ENCODE results near the gene EEA1.
A peak's percentile ranks its signal among the peaks of the same experiment; 100 is the strongest.
"Not testable (repeated sequence)": the region's sequence is repeated elsewhere in the genome, so short reads cannot be mapped to it uniquely, and the experiment has no call there.

The EEA1 gene

GRCh38 chr12:92794356-92794755 is 134.7 kb downstream of the EEA1 start:
- not testable (repeated sequence) for DNase-seq

DNA sequence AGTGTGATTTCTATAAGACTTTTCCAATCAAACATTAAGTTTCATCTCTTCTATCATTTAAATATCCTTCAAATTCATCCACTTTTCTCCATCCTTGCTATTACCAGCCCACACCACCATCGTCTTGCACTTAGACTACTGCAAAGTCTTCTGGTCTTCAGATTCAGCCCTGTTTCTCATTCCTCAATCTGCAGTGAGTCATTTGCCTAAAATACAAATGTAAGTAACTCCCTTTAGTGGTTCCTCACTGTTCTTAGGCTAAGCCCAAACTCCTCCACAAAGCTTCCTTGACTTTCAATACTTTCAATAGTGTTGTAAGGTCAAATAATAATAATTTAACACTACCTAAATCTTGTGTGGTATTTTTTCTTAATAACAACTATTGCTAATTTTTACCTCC is 143.1 kb downstream of the EEA1 start:
- peak; percentile 40 for DNase-seq

- no peak for DNase-seq
Observed at GRCh38 chr12:92785563-92785950, 143.5 kb downstream of the EEA1 start.

DNA sequence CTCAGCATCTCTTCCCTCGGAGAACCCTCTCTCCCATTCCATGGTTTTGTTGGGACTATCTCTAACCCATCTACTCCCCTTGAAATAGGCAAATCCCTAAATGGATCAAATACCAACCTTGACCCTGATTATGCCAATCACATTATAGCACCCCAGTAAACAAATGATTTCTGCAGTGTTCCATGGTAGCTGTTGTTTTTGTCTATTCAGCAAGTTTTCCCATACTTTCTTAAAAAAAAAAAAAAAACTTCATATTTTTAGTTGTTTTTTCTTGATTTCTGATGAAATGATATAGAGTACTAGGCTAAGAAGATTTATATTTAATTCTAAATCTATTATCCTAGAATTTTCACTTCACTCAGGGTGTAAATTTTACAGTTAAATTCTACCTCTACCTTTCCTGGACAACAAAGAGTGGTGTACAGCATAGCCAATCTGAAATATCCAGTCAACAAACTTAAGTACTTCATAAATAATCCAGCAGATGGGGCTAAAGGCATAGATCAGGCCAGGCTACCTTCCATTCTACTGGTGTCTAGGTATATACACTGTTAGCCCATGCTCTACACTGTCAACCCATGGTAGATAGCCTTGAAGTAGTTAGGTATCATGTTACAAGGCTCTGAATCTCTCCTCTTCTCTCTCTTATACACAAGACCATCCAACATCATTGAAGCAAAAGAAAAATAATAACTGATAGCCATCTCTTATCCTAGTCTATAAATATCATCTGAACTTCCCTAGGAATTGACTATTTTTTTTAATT is 144.1 kb downstream of the EEA1 start:
- peak; percentile 72 for DNase-seq

- peak; percentile 22 for DNase-seq
Observed at GRCh38 chr12:92784356-92784755, 144.7 kb downstream of the EEA1 start.

DNA sequence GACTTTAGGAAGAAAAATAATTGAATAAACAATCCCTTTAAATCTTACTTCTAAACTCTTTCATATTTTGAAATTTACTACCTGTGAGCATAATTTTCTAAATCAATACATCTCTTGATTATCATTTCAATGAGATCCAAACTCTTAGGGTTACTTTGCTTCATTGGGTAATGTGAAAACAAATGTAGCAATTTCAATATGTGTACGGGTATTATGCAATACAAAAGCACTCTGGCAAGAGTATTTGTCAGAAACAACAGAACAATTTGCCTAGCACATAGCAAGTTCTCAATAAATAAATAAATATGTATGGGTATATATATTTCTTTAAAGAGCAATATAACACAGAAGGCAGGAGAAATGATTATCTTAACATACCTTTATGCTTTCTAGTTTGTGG is 149.2 kb downstream of the EEA1 start:
- DNase-seq: no peak

GRCh38 chr12:92778525-92778924 is 150.6 kb downstream of the EEA1 start:
- DNase-seq: no peak

DNA sequence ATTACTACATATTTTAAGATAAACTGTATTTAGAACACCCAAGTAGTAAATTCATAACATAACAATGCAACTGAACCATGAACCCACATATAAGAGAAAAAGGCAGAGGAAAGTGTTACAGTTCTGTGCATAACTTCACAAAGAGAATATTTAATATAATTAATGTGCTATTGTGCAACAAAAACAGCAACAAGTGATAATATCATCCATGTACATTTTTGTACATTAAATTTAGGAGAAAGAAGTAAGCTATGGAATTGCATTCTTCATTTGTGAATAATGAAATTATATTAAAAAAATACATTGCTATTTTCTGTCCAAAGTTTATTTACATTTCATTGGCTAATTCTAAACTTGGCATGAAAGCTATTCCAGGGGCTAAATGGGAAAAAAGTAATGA is 153.7 kb downstream of the EEA1 start:
- DNase-seq: no peak

DNA sequence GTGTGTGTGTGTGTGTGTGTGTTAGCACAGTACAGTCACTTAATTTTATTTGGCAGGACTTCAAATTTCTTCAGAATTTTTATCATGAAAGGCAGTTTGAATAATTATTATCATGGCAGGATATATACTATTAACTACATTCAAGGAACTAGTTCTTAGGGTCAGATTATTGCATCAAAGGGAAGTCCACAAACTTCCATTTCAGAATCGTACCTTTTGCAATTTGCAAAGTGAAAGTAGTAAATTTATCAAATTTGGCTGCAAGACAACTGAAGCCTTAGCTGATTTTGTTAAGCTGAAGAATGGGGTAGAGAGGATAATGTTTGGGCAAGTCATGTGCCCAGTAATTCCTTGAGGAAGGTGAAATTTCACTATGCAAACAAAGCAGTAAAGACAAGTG is 158.1 kb downstream of the EEA1 start:
- DNase-seq: no peak

GRCh38 chr12:92769124-92769901 is 159.8 kb downstream of the EEA1 start:
- no peak for DNase-seq

DNA sequence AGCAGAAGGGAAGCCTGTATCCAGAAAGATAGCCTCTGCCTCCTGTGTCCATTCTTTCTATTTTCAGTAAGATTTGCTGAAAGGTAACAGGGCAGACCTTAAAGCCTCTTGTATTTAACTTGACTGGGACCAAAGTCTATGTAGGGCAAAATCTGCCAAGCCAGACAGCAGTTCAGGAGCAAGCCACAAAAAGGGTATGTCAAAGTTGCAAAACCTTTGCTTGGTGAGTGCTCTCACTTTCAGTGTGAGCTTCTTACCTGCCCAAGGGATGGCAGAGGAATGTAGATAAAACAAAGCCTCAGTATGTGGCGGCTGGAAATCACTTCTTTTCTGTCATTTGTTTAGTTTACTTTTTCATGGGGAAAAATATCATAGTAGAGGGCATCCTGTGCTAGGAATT is 163.2 kb downstream of the EEA1 start:
- no peak for DNase-seq

- peak; percentile 32 for DNase-seq
Observed at GRCh38 chr12:92764831-92765230, 164.3 kb downstream of the EEA1 start.

GRCh38 chr12:92762773-92763172 is 166.3 kb downstream of the EEA1 start:
- no peak for DNase-seq

DNA sequence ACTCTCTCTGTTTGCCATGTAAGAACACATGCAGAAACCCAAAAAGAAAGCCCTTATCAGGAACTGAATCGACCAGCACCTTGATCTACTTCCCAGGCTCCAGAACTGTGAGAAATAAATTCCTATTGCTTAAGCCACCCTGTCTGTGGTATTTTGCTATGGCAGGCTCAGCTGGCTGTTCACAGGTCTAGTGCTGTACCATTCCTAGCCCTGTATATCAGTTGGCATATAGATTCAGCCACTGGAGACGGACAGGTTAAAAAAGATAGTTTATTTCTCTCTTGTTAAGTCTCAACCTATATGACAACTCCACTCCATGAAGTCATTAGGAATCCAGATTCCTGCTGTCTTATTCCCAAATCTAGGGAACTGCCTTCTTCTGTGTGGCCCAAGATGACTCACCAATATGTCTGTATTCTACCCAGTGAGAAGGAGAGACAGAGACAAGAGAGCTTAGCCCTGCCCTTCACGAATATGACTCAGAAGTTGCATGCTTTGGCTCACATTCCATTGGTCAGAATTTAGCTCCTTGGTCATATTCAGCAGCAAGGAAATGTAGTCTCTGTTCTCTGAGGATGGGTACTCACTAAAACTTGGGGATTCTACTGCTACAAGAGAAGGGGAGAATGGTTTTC is 169.3 kb downstream of the EEA1 start:
- peak; percentile 96 for DNase-seq

- DNase-seq: no peak
Observed at GRCh38 chr12:92757597-92758121, 171.4 kb downstream of the EEA1 start.

GRCh38 chr12:92756898-92757596 is 172.0 kb downstream of the EEA1 start:
- no peak for DNase-seq

GRCh38 chr12:92753976-92754885 is 174.9 kb downstream of the EEA1 start:
- no peak for DNase-seq

- not testable (repeated sequence) for DNase-seq
Observed at GRCh38 chr12:92749691-92750090, 179.4 kb downstream of the EEA1 start.

DNA sequence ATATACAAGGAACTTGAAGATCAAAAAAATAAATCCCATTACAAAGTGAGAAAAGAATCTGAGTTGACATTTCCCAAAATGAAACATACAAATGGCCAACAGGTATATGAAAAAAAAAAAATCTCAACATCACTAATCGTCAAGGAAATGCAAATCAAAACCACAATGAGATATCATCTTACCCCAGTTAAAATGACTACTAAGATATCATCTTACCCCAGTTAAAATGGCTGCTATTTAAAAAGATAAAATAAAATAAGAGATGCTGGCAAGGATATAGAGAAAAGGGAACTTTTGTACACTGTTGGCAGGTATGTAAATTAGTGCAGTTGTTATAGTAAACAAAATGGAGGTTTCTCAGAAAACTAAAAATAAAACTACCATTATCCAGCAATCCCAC is 181.9 kb downstream of the EEA1 start:
- no peak for DNase-seq

DNA sequence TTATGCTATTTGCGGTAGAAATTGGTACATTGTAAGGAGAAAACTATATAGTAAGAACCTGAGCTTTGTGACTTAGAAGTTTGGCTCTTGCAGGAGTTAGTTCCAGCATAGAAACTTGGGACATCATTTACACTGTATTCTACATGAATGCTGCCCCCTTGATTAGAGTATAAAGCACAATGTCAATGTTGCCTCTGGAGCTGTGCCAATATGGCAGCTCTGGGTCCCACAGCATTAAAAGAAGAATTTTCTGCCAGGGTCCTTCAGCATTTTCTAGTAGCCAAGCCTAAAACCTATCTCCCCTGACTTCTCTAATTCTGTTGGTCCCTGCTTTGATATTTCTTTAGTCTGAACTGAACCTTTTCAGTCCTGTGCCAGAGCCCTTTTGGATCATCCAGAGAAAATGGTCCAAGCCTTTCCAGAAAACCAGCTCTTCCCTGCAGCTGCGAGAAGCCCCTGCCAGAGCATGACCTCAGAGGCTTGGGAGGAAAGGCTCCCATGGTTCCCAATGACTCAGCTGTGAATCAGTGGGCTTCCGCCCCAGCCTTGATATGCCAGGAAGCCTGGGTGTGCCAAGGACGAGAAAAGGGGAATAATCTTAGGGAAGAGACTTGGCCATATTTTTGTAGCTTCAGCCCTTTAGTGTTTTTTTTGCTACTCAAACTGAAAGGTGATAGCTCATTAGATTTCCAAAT is 183.1 kb downstream of the EEA1 start:
- peak; percentile 94 for DNase-seq

DNA sequence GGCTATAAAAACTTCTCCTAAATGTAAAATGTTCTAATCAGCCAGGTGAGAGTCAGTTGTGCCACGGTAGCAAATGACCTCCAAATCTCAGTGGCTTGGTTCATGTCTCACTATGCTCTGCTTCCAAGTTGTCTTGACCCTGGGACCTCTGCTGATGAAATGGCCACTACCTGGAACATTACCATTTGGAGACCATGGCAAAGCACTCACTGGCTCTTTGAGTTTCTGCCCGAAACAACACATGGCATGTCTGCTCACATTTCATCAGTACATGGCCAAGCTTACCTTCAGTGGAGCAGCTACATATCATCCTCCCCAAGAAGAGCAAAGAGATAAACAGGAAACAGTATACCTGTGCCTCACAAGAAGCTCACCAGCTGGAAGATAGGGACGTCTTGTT is 186.1 kb downstream of the EEA1 start:
- DNase-seq: no peak

Data from fibroblast of skin of right biceps (primary cell).